AG10803 (cell line): ENCODE measurements around the gene MAP3K7.

Experiments used
- DNase-seq: peaks from one replicate; pipeline ENCODE4 v3.0.0; 2010; ENCODE audit warnings: low read depth
- H3K4me3 ChIP-seq: 2 replicates; pipeline ENCODE4 v1.5.1; 2011; ENCODE audit warnings: mild to moderate bottlenecking, low read length, control low read depth
- CTCF ChIP-seq: conservative IDR thresholded peaks from 2 replicates; pipeline ENCODE4 v1.5.1; 2011; ENCODE audit warnings: mild to moderate bottlenecking, low read length, control low read depth, inconsistent platforms

Gene MAP3K7

GRCh38 chr6:90494067-90494780 is 92.6 kb downstream of the MAP3K7 start:
- H3K4me3 ChIP-seq: no peak overlapping the region
- no peak for DNase-seq
- TF ChIP-seq CTCF: no peak

- DNase-seq: no peak
- no peak overlapping the region for H3K4me3 ChIP-seq
- TF ChIP-seq CTCF: no peak
These were observed 93.5 kb downstream of the MAP3K7 start for GRCh38 chr6:90493332-90493731.

- TF ChIP-seq CTCF: no peak
- no peak overlapping the region for H3K4me3 ChIP-seq
- DNase-seq: no peak
These were observed 94.1 kb downstream of the MAP3K7 start for GRCh38 chr6:90492798-90493197.

- TF ChIP-seq CTCF: no peak
- H3K4me3 ChIP-seq: no peak overlapping the region
- DNase-seq: no peak
These were observed 94.5 kb downstream of the MAP3K7 start for GRCh38 chr6:90492369-90492768.

- TF ChIP-seq CTCF: no peak
- DNase-seq: no peak
- H3K4me3 ChIP-seq: no peak overlapping the region
These were observed 96.7 kb downstream of the MAP3K7 start for GRCh38 chr6:90490030-90490716.

- no peak for DNase-seq
- TF ChIP-seq CTCF: no peak
- H3K4me3 ChIP-seq: no peak overlapping the region
These were observed 98.1 kb downstream of the MAP3K7 start for GRCh38 chr6:90488816-90489215.
